GM06990 (cell line): ENCODE results near the gene CIC.

Source experiments
- DNase-seq: peaks from one replicate; pipeline ENCODE4 v3.0.0-alpha.2; 2011; ENCODE audit not compliant: insufficient read length; ENCODE audit errors: extremely low read depth
- H3K27me3 ChIP-seq: replicated peaks from 2 replicates; pipeline ENCODE4 v1.6.0; 2011; ENCODE audit warnings: low read length; ENCODE audit not compliant: control insufficient read depth, insufficient read depth
- H3K36me3 ChIP-seq: 2 replicates; pipeline ENCODE4 v1.5.1; 2011; ENCODE audit warnings: low read length; ENCODE audit not compliant: control insufficient read depth, insufficient read depth
- H3K4me3 ChIP-seq: replicated peaks from 2 replicates; pipeline ENCODE4 v1.5.1; 2011; ENCODE audit warnings: low read depth, mild to moderate bottlenecking, control low read depth, low read length
- TF ChIP-seq, protein P1 (sequence below): IDR thresholded peaks from 2 replicates; pipeline ENCODE4 v1.5.1; 2011; ENCODE audit warnings: low read length, control low read depth, mild to moderate bottlenecking, inconsistent platforms; ENCODE audit not compliant: insufficient read depth, poor library complexity, severe bottlenecking

CIC gene

DNA sequence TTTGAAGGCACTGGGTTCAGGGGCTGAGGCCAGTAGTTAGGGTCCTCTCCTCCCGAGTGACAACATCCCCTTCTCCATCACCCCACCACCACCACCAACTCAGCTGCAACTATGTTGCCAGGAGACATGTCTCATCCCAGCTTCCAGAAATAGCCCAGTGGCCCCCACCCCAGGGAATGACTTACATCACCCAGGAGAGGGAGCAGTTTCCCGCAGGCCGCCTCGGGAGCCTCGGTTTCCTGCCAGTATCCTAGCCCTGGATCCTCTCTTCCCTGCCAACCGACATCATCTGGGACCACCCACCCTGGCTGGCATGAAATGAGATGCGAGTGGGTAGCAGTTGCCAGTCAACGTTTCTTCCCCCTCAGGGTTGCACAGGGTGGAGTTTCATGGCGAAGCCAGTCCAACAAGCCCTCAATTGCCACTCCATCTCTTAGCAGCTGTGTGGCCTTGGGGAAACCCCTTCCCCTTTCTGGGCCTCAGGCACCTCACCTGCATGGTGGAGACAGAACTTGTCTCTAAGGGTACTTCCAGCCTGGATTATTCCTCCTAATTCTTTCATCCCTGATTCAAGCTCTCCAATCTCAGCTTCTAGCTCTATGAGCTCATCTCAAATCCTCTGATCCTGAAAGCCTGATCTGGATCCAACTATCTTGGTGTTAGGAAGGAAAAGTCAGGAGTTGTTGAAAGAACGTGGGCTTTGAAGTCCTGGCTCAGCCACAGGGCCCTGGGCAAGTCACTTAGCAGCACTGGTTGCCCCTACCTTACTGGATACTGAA lies 22.7 kb upstream of the CIC start:
- Histone ChIP-seq H3K27me3 (no peaks in the 10 kb centered on the region), H3K4me3 (no peak overlapping the region), H3K36me3 (peaks cover 2% of the 10 kb centered on the region)
- DNase-seq, result no peak
- TF ChIP-seq, protein P1, sequence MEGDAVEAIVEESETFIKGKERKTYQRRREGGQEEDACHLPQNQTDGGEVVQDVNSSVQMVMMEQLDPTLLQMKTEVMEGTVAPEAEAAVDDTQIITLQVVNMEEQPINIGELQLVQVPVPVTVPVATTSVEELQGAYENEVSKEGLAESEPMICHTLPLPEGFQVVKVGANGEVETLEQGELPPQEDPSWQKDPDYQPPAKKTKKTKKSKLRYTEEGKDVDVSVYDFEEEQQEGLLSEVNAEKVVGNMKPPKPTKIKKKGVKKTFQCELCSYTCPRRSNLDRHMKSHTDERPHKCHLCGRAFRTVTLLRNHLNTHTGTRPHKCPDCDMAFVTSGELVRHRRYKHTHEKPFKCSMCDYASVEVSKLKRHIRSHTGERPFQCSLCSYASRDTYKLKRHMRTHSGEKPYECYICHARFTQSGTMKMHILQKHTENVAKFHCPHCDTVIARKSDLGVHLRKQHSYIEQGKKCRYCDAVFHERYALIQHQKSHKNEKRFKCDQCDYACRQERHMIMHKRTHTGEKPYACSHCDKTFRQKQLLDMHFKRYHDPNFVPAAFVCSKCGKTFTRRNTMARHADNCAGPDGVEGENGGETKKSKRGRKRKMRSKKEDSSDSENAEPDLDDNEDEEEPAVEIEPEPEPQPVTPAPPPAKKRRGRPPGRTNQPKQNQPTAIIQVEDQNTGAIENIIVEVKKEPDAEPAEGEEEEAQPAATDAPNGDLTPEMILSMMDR, result no peak

DNA sequence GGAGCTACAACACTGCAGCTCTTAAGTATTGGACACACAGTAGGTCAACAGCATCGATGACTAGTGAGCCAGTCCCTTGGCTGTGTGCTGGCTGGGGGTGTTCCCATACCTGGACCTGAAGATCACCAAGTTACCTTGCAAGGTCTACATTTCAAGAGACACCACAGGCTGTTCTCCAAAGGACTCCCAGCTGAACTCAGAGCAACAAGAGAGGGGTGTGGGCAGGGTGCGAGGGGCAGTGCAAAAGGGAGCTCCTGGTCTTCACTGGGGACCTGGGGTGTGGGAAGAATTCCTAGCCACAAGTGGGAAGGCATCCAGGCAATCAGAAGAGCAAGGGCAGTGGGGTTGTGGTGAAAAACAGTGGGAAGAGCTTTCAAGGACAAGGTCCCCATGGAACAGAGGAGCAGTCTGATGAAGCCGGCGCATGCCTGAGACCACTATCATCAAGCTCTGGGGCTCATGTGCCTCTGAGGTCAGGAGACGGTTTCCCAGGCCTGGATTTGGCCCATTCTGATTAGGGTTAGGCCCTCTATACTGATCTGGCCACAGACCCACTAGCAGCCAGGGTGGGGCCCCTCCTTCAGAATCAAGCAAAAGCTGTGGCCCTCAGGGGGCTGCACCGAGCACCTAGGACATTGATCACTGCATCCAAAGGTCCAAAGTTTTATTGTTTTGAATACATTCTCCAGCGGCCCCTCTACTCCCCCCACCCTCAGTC lies 22.0 kb upstream of the CIC start:
- no peak for DNase-seq

DNA sequence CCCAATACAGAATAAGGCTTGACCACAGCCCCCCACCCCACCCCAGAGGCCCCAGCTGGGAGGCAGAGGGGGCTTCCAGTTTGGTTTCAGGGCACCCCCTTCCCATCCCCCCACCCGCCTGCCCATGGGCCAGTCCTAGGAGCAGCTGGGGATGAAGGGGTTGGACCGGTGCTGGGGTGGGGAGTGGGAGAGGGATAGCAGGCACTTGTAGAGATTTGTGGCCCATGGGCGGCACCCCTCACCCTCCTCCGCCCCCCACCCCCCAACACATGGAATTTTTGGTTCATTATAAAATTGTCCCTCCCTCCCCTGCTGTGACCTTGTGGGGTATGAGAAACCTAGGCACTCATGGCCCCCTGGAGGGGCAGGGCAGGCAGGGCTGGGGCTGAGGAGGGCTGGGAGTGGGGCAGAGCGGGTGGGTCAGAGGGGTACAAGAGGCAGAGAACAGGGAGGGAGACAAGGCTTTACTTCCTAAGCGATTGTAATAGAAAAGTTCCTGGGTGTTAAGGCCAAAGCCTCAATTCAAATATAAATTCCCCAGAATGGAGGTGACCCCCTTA lies 21.3 kb upstream of the CIC start:
- DNase-seq, result no peak
- TF ChIP-seq, protein P1, result no peak
- H3K27me3 ChIP-seq, result no peaks in the 10 kb centered on the region
- peaks cover 2% of the 10 kb centered on the region for H3K36me3 ChIP-seq
- no peak overlapping the region for H3K4me3 ChIP-seq

More for the DNA sequence above, 22.0 kb upstream of the CIC start:
- no peak overlapping the region for H3K4me3 ChIP-seq
- peaks cover 2% of the 10 kb centered on the region for H3K36me3 ChIP-seq
- no peaks in the 10 kb centered on the region for H3K27me3 ChIP-seq
- TF ChIP-seq, protein P1, result no peak

DNA sequence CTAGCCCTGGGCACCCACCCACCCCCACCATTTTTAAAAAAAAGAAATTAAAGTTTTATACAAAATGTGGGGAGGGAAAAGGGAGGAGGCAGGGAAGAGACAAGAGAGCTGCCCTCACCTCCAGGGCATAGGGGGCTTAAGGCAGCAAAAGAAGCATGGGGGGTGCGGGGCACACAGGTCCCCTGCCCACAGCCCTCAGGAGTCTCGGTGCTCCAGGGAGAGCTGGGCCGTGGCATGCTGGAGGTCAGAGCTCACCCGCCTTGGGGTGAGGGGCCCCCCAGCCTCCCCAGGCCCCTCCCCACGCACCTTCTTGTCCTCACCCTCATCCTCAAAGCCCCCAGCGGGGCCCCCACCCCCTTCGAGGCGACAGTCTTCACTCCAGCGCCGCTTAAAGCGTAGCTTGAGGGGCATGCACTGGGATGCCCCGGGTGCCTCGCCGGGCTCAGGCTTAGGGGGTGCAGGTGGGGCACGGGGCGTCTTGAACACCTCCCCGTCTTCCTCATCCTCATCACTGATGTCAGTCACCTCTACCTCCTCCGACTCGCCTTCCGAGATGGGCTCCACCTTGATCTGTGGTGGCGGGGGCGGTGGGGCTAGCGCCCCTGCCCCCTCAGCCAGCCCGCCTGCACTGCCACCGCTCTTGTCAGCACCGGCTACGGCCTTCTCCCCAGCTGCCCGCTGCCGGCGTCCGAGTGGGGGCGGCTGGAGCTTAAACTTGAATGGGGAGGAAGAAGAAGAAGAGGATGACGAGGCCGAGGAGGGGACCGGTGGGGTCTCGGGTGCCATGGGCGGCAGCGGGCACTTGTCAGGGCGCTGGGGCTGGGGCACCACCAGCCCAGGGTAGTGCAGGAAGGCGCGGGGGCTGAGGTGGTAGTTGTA lies 20.5 kb upstream of the CIC start:
- Histone ChIP-seq H3K36me3 (peaks cover 2% of the 10 kb centered on the region), H3K4me3 (no peak overlapping the region), H3K27me3 (no peaks in the 10 kb centered on the region)
- TF ChIP-seq, protein P1, result no peak
- DNase-seq, result no peak

DNA sequence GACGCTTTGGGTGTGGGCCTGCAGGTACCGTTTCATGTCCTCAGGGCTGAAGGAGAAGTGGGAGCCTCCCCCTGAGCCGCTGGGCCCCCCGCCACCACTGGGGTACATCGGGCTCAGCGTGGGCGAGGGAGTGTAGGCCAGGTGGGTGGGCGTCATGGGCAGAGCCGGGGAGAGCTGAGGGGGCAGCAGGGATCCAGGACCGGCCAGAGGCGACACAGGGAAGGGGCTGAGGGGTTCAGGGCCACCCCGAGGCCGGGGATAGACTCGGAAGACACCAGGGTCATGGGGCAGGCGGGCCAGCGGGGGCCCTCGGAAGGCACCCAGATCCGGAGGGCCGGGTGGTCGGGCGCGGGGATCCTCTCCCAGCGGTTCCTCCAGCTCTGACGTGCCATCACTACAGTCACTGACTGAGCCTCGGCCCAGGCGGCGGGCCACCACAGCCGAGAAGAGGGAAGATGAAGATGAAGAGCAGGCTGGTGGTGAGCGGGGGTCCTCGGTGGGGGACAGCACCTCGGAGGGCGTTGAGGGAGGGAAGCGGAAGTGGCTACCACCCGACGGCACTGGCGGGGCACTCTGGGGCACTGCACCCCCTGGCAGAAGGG lies 19.8 kb upstream of the CIC start:
- H3K4me3 ChIP-seq, result no peak overlapping the region
- TF ChIP-seq, protein P1, result no peak
- DNase-seq, result no peak
- peaks cover 2% of the 10 kb centered on the region for H3K36me3 ChIP-seq
- H3K27me3 ChIP-seq, result no peaks in the 10 kb centered on the region
